ENCODE data around the gene TMEM63B.

TMEM63B gene

GRCh38 chr6:44091981-44092884, 35.1 kb upstream of the TMEM63B start:
- TF ChIP-seq CTCF (IDR thresholded peaks at IDR 0.05): no peak

GRCh38 chr6:44093066-44093465, 34.3 kb upstream of the TMEM63B start:
- TF ChIP-seq CTCF (IDR thresholded peaks at IDR 0.05): no peak

DNA sequence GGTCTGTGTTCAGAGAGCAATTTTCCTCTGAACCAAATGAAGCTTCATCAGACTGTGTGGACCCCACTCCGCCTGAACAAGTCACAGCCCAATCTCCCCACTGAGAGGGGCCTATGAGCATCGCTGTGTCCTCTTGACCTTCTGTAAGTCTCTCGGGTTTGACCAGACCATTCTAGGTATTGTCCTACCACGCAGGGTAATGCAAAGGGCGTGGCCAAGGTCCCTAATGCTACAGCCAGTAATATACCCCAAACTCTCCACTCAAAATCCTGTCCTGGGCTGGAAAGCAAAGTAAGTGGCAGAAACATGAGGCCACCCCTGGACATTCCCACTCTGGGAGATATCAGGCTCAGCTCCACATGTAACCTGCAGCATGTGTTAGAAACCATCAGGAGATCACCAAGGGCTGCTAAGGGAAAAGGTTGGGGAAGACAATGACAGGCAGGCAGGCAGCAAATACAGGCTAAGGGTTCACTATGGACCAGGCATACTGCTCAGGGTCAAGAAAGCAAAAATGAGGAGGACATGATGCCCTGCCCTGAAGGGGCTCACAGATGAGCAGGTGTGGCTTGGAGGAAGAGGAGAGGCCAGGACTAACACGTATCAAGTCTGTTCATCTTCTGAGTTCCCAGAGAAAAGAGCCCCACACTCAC, 33.5 kb upstream of the TMEM63B start:
- TF ChIP-seq CTCF (IDR thresholded peaks at IDR 0.05): no peak

GRCh38 chr6:44094403-44095242, 32.7 kb upstream of the TMEM63B start:
- TF ChIP-seq CTCF (IDR thresholded peaks at IDR 0.05): no peak

DNA sequence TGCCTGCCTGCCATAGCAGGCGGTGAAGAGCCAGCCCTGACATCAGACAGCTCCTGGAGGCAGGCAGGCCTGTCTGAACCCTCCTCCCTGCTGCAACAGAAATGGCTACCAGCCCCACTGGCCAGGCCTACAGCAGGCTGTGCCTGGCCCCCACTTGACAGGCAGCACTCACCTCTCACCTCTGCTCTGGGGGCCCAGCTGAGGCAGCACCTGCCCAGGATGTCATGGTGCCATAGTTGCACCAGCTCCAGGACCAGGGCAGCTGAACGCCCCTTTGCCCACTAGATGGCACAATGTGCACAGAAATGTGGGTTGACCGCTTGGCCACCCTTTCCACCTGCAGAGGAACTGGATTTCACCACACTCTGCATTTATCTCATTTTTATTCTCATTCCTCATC, 30.7 kb upstream of the TMEM63B start:
- TF ChIP-seq CTCF (IDR thresholded peaks at IDR 0.05): peak; percentile 75

GRCh38 chr6:44097782-44098317, 29.5 kb upstream of the TMEM63B start:
- TF ChIP-seq CTCF (IDR thresholded peaks at IDR 0.05): no peak

DNA sequence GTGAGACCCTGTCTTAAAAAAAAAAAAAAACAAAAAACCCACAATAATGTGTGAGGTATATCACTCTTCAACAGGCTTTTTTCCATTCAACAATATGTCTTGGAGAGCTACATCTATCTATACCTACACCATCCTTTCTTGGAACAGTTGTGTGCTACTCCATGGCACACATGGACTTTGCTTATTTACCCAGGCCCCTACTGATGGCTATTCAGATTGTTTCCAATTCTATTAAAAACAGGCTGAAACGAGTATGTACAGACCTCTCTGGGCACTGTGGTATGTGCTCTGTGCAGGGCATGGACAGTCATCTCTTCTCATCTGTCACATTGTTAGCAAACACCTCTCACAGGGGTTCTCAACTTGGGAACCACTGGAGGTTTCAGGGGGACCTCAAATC, 28.2 kb upstream of the TMEM63B start:
- TF ChIP-seq CTCF (IDR thresholded peaks at IDR 0.05): no peak

All from LNCAP (cell line).